Suprapubic skin (tissue), 4 donors: ENCODE data around the gene CST3. TPM values are rescaled to one million over a fixed set of nuclear protein-coding genes. Genes with fewer than 3 reads are reported as not detected.

Experiments used
- DNase-seq, 2 donors: peaks; one replicate each; pipeline ENCODE4 v3.0.0-alpha.2; 2019; ENCODE audit warnings: low spot score in 2 of 2
- H3K27ac ChIP-seq: fragments of 200-600 bp; sonication (generic); one replicate; pipeline ENCODE4 v1.5.1; 2019
- H3K27me3 ChIP-seq: fragments of 200-600 bp; sonication (generic); one replicate; pipeline ENCODE4 v1.5.1; 2019
- H3K36me3 ChIP-seq: fragments of 200-600 bp; sonication (generic); one replicate; pipeline ENCODE4 v1.5.1; 2019
- H3K4me1 ChIP-seq: fragments of 200-600 bp; sonication (generic); one replicate; pipeline ENCODE4 v1.5.1; 2019
- H3K4me3 ChIP-seq: fragments of 200-600 bp; sonication (generic); one replicate; pipeline ENCODE4 v1.5.1; 2019; ENCODE audit warnings: mild to moderate bottlenecking
- H3K9me3 ChIP-seq: fragments of 200-600 bp; sonication (generic); one replicate; pipeline ENCODE4 v1.5.1; 2019
- CTCF ChIP-seq, 2 donors: fragments of 200-600 bp in 1 of 2; fragments of 450-650 bp in 1 of 2; sonication (generic) in 1 of 2; IDR thresholded peaks; one replicate each; pipeline ENCODE4 v1.5.1; 2016 to 2019; ENCODE audit warnings: antibody characterized with exemption in 2 of 2, mild to moderate bottlenecking in 1 of 2, moderate library complexity in 1 of 2
- EP300 ChIP-seq: sonication (generic); formaldehyde crosslinking; IDR thresholded peaks from one replicate; pipeline ENCODE4 v1.6.1; 2017; ENCODE audit warnings: antibody characterized with exemption
- POLR2A ChIP-seq, 2 donors: fragments of 450-650 bp; IDR thresholded peaks; one replicate each; pipeline ENCODE4 v1.6.1; 2017; ENCODE audit warnings: antibody characterized with exemption in 2 of 2, mild to moderate bottlenecking in 2 of 2, moderate library complexity in 2 of 2
- POLR2AphosphoS5 ChIP-seq, 3 donors: sonication (generic); formaldehyde crosslinking; IDR thresholded peaks; one replicate each; pipeline ENCODE4 v1.6.1; 2017; ENCODE audit warnings: antibody characterized with exemption in 3 of 3
- WGBS: methylation state at CpG from one replicate; pipeline ENCODE4 v1.1.5; 2018; 5-methylcytosine and 5-hydroxymethylcytosine counted together
- total RNA-seq, 4 donors: library from RNA; depleted of rRNA; stranded (reverse); fragments of >200 nt; gene quantifications; one replicate each; pipeline ENCODE4 v1.1.0, GENCODE V29; 2016

CST3 gene
- total RNA-seq, 4 donors from 2014 or later, result 258 to 476 (median 386) TPM

DNA sequence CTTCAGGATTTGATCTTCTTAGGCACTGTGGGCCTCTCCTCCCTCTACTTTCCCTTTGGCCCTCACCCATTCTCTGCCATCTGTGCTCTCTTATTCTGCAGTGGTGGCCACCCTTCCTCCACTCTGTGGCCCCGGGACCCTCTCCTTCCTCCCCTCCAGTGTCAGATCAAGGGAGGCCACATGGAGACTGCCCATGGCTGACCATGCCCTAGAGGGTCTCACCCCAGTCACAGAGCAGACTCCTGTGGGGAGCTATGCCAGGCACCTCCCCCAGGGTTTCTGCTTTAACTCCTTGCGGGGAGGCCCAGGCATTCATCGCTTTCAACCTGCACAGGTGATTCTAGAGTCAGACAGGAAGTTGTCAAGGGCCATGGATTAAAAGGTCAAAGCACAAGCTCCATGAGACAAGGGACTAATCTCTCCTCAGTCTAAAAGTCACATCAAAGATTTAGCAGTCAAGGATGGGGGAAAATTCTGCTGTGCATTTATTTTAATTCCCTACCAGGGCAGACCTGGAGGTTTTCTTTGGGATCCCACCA is 15.7 kb upstream of the CST3 start:
- no peak for DNase-seq
- Histone ChIP-seq H3K36me3 (no peaks in the 10 kb centered on the region), H3K27ac (peak overlapping the region; percentile 19), H3K9me3 (no peaks in the 10 kb centered on the region), H3K4me1 (peaks cover 41% of the 10 kb centered on the region), H3K4me3 (no peak overlapping the region), H3K27me3 (no peaks in the 10 kb centered on the region)
- 70% methylated on average over 3 of the region's 3 CpGs for WGBS
- TF ChIP-seq POLR2AphosphoS5 (IDR thresholded peaks at IDR 0.05) (no peak), POLR2A (IDR thresholded peaks at IDR 0.05) (no peak), EP300 (no peak), CTCF (IDR thresholded peaks at IDR 0.05) (no peak)

DNA sequence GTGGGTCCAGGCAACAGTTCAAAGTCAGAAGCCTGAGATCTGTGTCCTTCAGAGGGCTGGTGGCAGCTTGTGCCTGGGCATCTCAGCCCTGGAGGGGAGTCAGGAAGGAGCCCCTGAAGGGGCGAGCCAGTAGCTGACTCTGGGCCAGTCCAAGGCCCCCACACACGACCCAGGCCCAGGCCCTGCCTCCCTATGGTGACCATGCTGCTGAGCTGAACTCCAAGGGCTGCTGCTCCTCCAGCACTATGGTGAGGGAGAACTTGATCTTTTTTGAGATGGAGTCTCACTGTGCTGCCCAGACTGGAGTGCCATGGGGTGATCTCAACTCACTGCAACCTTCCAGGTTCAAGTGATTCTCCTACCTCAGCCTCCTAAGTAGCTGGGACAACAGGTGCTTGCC is 15.2 kb upstream of the CST3 start:
- Histone ChIP-seq H3K4me1 (peaks cover 41% of the 10 kb centered on the region), H3K27me3 (no peaks in the 10 kb centered on the region), H3K9me3 (no peaks in the 10 kb centered on the region), H3K27ac (peak overlapping the region; percentile 19), H3K4me3 (no peak overlapping the region), H3K36me3 (no peaks in the 10 kb centered on the region)
- DNase-seq, result no peak
- TF ChIP-seq POLR2A (IDR thresholded peaks at IDR 0.05) (no peak), CTCF (IDR thresholded peaks at IDR 0.05) (no peak), POLR2AphosphoS5 (IDR thresholded peaks at IDR 0.05) (no peak), EP300 (no peak)
- no CpG with 5 or more reads among the region's 2 CpGs for WGBS

DNA sequence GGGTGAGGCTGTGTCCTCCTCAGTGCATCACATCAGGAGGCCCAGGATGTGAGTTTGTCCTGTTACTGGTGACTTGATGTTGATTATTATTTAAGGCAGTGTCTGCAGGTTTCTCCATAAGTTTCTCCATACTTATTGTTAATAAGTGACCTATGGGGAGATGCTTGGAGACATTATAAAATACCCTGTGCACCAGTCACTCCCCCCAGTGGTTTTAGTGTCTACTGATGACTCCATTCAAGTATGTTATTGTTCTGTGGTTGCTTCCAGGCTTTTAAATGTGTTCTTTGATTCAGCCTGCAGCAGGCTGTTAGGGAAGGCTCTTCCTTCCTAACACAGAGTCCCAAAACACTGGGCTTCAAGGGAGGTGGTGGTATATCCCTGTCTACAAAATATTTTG is 14.6 kb upstream of the CST3 start:
- Histone ChIP-seq H3K36me3 (no peaks in the 10 kb centered on the region), H3K27me3 (no peaks in the 10 kb centered on the region), H3K27ac (no peak overlapping the region), H3K9me3 (no peaks in the 10 kb centered on the region), H3K4me1 (peaks cover 41% of the 10 kb centered on the region), H3K4me3 (no peak overlapping the region)
- no peak for DNase-seq
- TF ChIP-seq EP300 (no peak), POLR2A (IDR thresholded peaks at IDR 0.05) (no peak), CTCF (IDR thresholded peaks at IDR 0.05) (no peak), POLR2AphosphoS5 (IDR thresholded peaks at IDR 0.05) (no peak)

DNA sequence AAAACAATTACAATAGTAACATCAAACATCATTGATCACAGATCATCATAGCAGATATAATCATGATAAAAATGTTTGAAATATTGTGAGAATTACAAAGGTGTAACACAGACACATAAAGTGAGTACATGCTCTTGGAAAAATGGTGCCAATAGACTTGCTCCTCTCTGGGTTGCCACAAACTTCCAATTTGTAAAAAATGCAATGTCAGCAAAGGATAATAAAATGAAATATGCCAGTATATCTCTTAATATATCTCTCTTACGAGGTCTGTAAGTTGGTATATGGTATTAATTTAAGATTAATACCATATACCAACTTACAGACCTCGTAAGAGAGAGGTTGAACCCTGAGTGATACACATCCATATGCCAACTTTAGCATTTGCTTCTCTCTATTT is 13.4 kb upstream of the CST3 start:
- no peak for DNase-seq
- TF ChIP-seq POLR2A (IDR thresholded peaks at IDR 0.05) (no peak), POLR2AphosphoS5 (IDR thresholded peaks at IDR 0.05) (no peak), EP300 (no peak), CTCF (IDR thresholded peaks at IDR 0.05) (no peak)
- Histone ChIP-seq H3K27ac (no peak overlapping the region), H3K4me1 (peaks cover 32% of the 10 kb centered on the region), H3K36me3 (no peaks in the 10 kb centered on the region), H3K9me3 (no peaks in the 10 kb centered on the region), H3K4me3 (no peak overlapping the region), H3K27me3 (no peaks in the 10 kb centered on the region)
- 88% methylated on average over 2 of the region's 2 CpGs for WGBS

GRCh38 chr20:23649830-23650417 is 12.2 kb upstream of the CST3 start:
- WGBS, result 96% methylated on average over 1 of the region's 1 CpG
- no peaks in the 10 kb centered on the region for H3K9me3 ChIP-seq
- H3K36me3 ChIP-seq, result no peaks in the 10 kb centered on the region
- H3K27ac ChIP-seq, result no peak overlapping the region
- H3K4me3 ChIP-seq, result no peak overlapping the region
- no peaks in the 10 kb centered on the region for H3K27me3 ChIP-seq
- TF ChIP-seq POLR2AphosphoS5 (IDR thresholded peaks at IDR 0.05), result no peak
- no peak for TF ChIP-seq POLR2A (IDR thresholded peaks at IDR 0.05)
- no peak for TF ChIP-seq CTCF (IDR thresholded peaks at IDR 0.05)
- TF ChIP-seq EP300, result no peak
- no peak for DNase-seq
- H3K4me1 ChIP-seq, result peaks cover 20% of the 10 kb centered on the region
